M059J (cell line): ENCODE measurements around the gene SYNE2. TPM values are rescaled to one million over a fixed set of nuclear protein-coding genes. Genes with fewer than 3 reads are reported as not detected.

Experiments
- DNase-seq: peaks from one replicate; pipeline ENCODE4 v3.0.0-alpha.2; 2012; ENCODE audit warnings: low read depth
- total RNA-seq: library from RNA; depleted of rRNA; stranded (reverse); fragments of >200 nt; shearing (Covaris generic); gene quantifications from 2 replicates; pipeline ENCODE4 v1.2.3, GENCODE V29; 2014

Gene SYNE2
- total RNA-seq, 1 experiment from 2014 or later: 20.2 TPM

- DNase-seq: no peak
Measured at GRCh38 chr14:64215274-64215673, 362.5 kb downstream of the SYNE2 start.

GRCh38 chr14:64215978-64216377 lies 363.2 kb downstream of the SYNE2 start:
- DNase-seq: no peak

- DNase-seq: no peak
Measured at GRCh38 chr14:64217308-64217707, 364.5 kb downstream of the SYNE2 start.

- no peak for DNase-seq
Measured at GRCh38 chr14:64217834-64218233, 365.0 kb downstream of the SYNE2 start.

GRCh38 chr14:64218344-64219240 lies 365.8 kb downstream of the SYNE2 start:
- DNase-seq: no peak

GRCh38 chr14:64220056-64220455 lies 367.3 kb downstream of the SYNE2 start:
- DNase-seq: no peak

- DNase-seq: no peak
Measured at GRCh38 chr14:64220466-64220865, 367.7 kb downstream of the SYNE2 start.

GRCh38 chr14:64221391-64222003 lies 368.7 kb downstream of the SYNE2 start:
- no peak for DNase-seq

- no peak for DNase-seq
Measured at GRCh38 chr14:64225151-64225757, 372.4 kb downstream of the SYNE2 start.

GRCh38 chr14:64227856-64228255 lies 375.1 kb downstream of the SYNE2 start:
- DNase-seq: no peak

- DNase-seq: no peak
Measured at GRCh38 chr14:64229489-64229888, 376.7 kb downstream of the SYNE2 start.

GRCh38 chr14:64232095-64232838 lies 379.5 kb downstream of the SYNE2 start:
- peak; percentile 96 for DNase-seq

GRCh38 chr14:64232944-64233343 lies 380.1 kb downstream of the SYNE2 start:
- no peak for DNase-seq

GRCh38 chr14:64233531-64234190 lies 380.9 kb downstream of the SYNE2 start:
- DNase-seq: no peak

GRCh38 chr14:64234877-64235651 lies 382.3 kb downstream of the SYNE2 start:
- DNase-seq: peak; percentile 73

- DNase-seq: no peak
Measured at GRCh38 chr14:64235652-64236640, 383.1 kb downstream of the SYNE2 start.

GRCh38 chr14:64238049-64238448 lies 385.2 kb downstream of the SYNE2 start:
- DNase-seq: no peak

GRCh38 chr14:64238631-64239030 lies 385.8 kb downstream of the SYNE2 start:
- DNase-seq: no peak

- DNase-seq: peak; percentile 18
Measured at GRCh38 chr14:64244279-64244678, 391.5 kb downstream of the SYNE2 start.
